GM12875 (cell line): Measurements from ENCODE around the gene ASTN2.

Experiments used
- H3K4me3 ChIP-seq: one replicate; pipeline ENCODE4 v1.5.1; 2011; ENCODE audit warnings: low read depth, low read length, control low read depth
- CTCF ChIP-seq: IDR thresholded peaks from 2 replicates; pipeline ENCODE4 v1.5.1; 2011; ENCODE audit warnings: low read depth, mild to moderate bottlenecking, control low read depth, inconsistent platforms, low read length, moderate library complexity, borderline replicate concordance; ENCODE audit not compliant: insufficient read depth

ASTN2 gene

GRCh38 chr9:117151716-117152115 lies 263.1 kb downstream of the ASTN2 start:
- no peak for TF ChIP-seq CTCF
- no peak overlapping the region for H3K4me3 ChIP-seq

GRCh38 chr9:117149996-117150395 lies 264.9 kb downstream of the ASTN2 start:
- H3K4me3 ChIP-seq, result no peak overlapping the region
- TF ChIP-seq CTCF, result no peak

- TF ChIP-seq CTCF, result no peak
- H3K4me3 ChIP-seq, result no peak overlapping the region
Observed at GRCh38 chr9:117145811-117146490, 268.9 kb downstream of the ASTN2 start.

- no peak overlapping the region for H3K4me3 ChIP-seq
- no peak for TF ChIP-seq CTCF
Observed at GRCh38 chr9:117145081-117145480, 269.8 kb downstream of the ASTN2 start.

GRCh38 chr9:117138231-117138630 lies 276.6 kb downstream of the ASTN2 start:
- H3K4me3 ChIP-seq, result no peak overlapping the region
- no peak for TF ChIP-seq CTCF

- no peak overlapping the region for H3K4me3 ChIP-seq
- TF ChIP-seq CTCF, result no peak
Observed at GRCh38 chr9:117136461-117136860, 278.4 kb downstream of the ASTN2 start.

GRCh38 chr9:117135501-117136098 lies 279.3 kb downstream of the ASTN2 start:
- no peak for TF ChIP-seq CTCF
- H3K4me3 ChIP-seq, result no peak overlapping the region
